Right lobe of liver (tissue), 4 donors: ENCODE data around the gene SLC39A6.

Experiments
- POLR2A ChIP-seq: fragments of 450-650 bp; IDR thresholded peaks from one replicate; pipeline ENCODE4 v1.6.1; 2017; ENCODE audit warnings: antibody characterized with exemption, mild to moderate bottlenecking
- TF ChIP-seq, protein P1 (sequence below), 4 donors: fragments of 200-600 bp in 3 of 4; fragments of 450-650 bp in 1 of 4; IDR thresholded peaks; one replicate each; pipeline versions ENCODE4 v1.5.1 to v1.8.0; 2016 to 2022; ENCODE audit warnings: antibody characterized with exemption in 4 of 4, mild to moderate bottlenecking in 2 of 4
- donor health status: DM: no; HTN: no; CAD: no.
- donor health status: DM: no; HTN: no; CAD: no.
- donor health status: DM: no; HTN: yes; CAD: no.

GRCh38 chr18:36083729-36084128, 45.4 kb downstream of the SLC39A6 start:
- TF ChIP-seq, protein P1, sequence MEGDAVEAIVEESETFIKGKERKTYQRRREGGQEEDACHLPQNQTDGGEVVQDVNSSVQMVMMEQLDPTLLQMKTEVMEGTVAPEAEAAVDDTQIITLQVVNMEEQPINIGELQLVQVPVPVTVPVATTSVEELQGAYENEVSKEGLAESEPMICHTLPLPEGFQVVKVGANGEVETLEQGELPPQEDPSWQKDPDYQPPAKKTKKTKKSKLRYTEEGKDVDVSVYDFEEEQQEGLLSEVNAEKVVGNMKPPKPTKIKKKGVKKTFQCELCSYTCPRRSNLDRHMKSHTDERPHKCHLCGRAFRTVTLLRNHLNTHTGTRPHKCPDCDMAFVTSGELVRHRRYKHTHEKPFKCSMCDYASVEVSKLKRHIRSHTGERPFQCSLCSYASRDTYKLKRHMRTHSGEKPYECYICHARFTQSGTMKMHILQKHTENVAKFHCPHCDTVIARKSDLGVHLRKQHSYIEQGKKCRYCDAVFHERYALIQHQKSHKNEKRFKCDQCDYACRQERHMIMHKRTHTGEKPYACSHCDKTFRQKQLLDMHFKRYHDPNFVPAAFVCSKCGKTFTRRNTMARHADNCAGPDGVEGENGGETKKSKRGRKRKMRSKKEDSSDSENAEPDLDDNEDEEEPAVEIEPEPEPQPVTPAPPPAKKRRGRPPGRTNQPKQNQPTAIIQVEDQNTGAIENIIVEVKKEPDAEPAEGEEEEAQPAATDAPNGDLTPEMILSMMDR (IDR thresholded peaks at IDR 0.05): no peak
- TF ChIP-seq POLR2A: no peak
